ENCODE results near the gene LIMS1. TPM values are rescaled to one million over a fixed set of nuclear protein-coding genes. Genes with fewer than 3 reads are reported as not detected.
A peak's percentile ranks its signal among the peaks of the same experiment; 100 is the strongest.
"Not testable (repeated sequence)": the region's sequence is repeated elsewhere in the genome, so short reads cannot be mapped to it uniquely, and the experiment has no call there.

The LIMS1 gene
- total and polyA plus RNA-seq, 2 donors, result 45.1 to 94.1 TPM

- H3K36me3 ChIP-seq (ENCODE audit: insufficient read depth); H3K27ac ChIP-seq (ENCODE audit: low read depth); H3K4me3 ChIP-seq (ENCODE audit: low read depth, low read length); H3K4me1 ChIP-seq (ENCODE audit: insufficient read depth); DNase-seq (ENCODE audit: extremely low spot score): not testable (repeated sequence)
- WGBS, result 96% methylated on average over 8 of the region's 8 CpGs
These were observed 116.2 kb downstream of the LIMS1 start for GRCh38 chr2:108650465-108650864.

DNA sequence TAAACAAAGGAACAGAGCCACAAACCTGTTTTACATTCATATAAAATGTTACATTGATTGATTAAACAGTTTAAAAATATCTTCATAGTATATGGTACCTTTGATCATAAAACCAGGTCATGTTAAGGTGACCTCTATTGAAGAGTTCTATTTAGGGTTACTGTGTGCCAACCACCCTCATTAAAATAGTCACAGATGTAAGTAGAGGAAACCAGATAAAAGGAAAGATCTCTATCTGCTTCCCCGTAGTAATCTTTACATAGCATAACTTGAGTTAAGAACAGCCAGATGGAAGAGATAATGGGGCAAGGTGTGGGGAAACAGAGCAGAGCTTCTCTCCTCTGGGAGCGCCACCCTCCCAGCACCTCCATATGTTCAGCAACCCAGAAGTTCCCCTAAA lies 117.2 kb downstream of the LIMS1 start:
- H3K4me3 ChIP-seq (ENCODE audit: low read depth, low read length); DNase-seq (ENCODE audit: extremely low spot score); H3K27ac ChIP-seq (ENCODE audit: low read depth); H3K4me1 ChIP-seq (ENCODE audit: insufficient read depth); H3K36me3 ChIP-seq (ENCODE audit: insufficient read depth): not testable (repeated sequence)
- WGBS, result 43% methylated on average over 1 of the region's 2 CpGs

GRCh38 chr2:108652187-108652931 lies 118.1 kb downstream of the LIMS1 start:
- H3K4me1 ChIP-seq (ENCODE audit: insufficient read depth); H3K36me3 ChIP-seq (ENCODE audit: insufficient read depth); H3K27ac ChIP-seq (ENCODE audit: low read depth); H3K4me3 ChIP-seq (ENCODE audit: low read depth, low read length); DNase-seq (ENCODE audit: extremely low spot score): not testable (repeated sequence)
- 62% methylated on average over 7 of the region's 7 CpGs for WGBS

DNA sequence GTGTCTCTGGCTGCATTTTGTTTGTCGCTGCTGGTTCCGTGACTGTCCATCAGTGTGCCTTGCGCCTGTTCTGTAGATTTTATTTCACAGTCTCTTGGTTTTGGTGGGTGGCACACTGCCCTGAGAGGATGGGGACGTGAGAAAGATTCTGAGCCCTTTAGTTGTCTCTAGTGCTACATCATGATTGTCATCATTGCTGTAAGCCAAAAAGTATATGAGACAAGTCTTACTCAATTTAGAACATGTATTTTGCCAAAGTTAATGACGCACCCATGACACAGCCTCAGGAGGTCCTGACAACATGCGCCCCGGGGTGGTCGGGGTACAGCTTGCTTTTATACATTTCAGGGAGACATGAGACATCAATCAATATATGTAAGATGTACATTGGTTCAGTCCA lies 119.2 kb downstream of the LIMS1 start:
- WGBS, result 90% methylated on average over 3 of the region's 8 CpGs
- H3K27ac ChIP-seq (ENCODE audit: low read depth), result not testable (repeated sequence)

DNA sequence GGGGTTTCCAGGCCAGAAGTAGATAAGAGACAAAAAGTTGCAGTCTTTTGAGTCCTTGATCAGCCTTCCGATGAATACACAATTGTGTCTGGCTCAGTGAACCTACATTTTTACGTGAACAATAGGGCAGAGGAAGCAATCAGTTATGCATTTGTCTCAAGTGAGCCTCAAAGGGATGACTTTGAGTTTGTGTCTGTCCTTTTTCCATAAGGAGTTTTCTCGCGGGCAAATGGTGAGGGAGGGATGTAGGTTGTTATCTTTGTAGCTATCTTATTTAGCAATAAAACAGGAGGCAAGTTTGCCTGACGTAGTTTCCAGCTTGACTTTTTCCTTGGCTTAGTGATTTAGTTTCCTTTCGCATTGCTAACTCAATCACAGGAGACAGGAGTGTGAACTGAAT lies 119.6 kb downstream of the LIMS1 start:
- not testable (repeated sequence) for DNase-seq (ENCODE audit: extremely low spot score); H3K4me1 ChIP-seq (ENCODE audit: insufficient read depth); H3K36me3 ChIP-seq (ENCODE audit: insufficient read depth); H3K4me3 ChIP-seq (ENCODE audit: low read depth, low read length); H3K27ac ChIP-seq (ENCODE audit: low read depth)
- WGBS, result 22% methylated on average over 5 of the region's 6 CpGs

More for the DNA sequence above, 119.2 kb downstream of the LIMS1 start:
- not testable (repeated sequence) for DNase-seq (ENCODE audit: extremely low spot score); H3K4me3 ChIP-seq (ENCODE audit: low read depth, low read length); H3K4me1 ChIP-seq (ENCODE audit: insufficient read depth); H3K36me3 ChIP-seq (ENCODE audit: insufficient read depth)

DNA sequence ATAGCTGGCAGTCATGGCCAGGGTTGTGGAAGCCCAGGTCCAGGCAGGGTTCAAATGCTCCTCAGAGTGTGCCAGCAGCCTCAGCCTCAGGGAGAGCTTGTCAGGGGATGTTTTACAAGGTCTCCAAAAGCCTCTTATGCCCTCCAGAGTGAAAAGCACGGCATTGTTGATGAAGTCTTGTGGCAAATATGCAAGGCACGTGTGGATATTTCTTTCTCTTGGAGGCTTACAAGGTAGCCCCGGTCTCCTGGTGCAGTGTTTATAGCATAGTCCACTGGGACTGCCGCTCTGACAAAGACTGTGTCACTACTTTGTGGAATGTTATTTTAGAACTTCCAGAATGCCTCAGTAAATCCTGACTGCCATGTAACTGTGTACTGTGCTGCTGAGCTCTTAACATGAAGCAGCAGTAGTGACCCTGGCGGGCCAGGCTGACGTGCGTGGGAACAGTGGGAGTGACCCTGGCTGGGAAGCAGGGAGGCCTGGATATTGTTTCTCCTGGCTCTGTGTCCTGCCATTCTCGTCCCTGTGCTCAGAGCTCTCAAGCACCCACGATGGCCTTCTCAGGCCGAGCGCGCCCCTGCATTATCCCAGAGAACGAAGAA lies 120.4 kb downstream of the LIMS1 start:
- not testable (repeated sequence) for H3K4me3 ChIP-seq (ENCODE audit: low read depth, low read length); H3K4me1 ChIP-seq (ENCODE audit: insufficient read depth); DNase-seq (ENCODE audit: extremely low spot score); H3K36me3 ChIP-seq (ENCODE audit: insufficient read depth)
- H3K27ac ChIP-seq (ENCODE audit: low read depth), result peak overlapping the region; percentile 56
- WGBS, result 16% methylated on average over 10 of the region's 13 CpGs

- H3K36me3 ChIP-seq (ENCODE audit: insufficient read depth); H3K27ac ChIP-seq (ENCODE audit: low read depth); H3K4me1 ChIP-seq (ENCODE audit: insufficient read depth); DNase-seq (ENCODE audit: extremely low spot score); H3K4me3 ChIP-seq (ENCODE audit: low read depth, low read length): not testable (repeated sequence)
- no CpG with 5 or more reads among the region's 13 CpGs for WGBS
These were observed 121.0 kb downstream of the LIMS1 start for GRCh38 chr2:108655270-108655669.

DNA sequence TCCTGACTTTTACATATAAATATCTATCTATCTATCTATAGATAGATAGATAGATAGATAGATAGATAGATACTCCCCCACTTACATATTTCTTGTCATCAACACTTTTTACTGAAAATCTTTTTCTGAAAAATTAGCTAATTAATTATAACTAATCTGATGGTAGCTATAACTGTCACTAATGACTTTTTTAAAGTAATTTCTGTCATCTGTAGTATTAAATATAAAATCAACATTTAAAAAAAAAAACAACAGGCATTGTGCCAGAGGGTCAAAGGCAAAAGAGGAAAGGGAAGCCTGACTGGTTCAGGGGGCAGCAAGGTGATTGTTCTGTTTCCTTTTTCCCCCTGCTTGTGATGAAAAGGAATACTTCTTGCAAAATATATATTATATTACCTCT lies 122.0 kb downstream of the LIMS1 start:
- not testable (repeated sequence) for H3K27ac ChIP-seq (ENCODE audit: low read depth); H3K4me1 ChIP-seq (ENCODE audit: insufficient read depth); DNase-seq (ENCODE audit: extremely low spot score); H3K36me3 ChIP-seq (ENCODE audit: insufficient read depth); H3K4me3 ChIP-seq (ENCODE audit: low read depth, low read length)

- not testable (repeated sequence) for H3K36me3 ChIP-seq (ENCODE audit: insufficient read depth); DNase-seq (ENCODE audit: extremely low spot score); H3K27ac ChIP-seq (ENCODE audit: low read depth); H3K4me3 ChIP-seq (ENCODE audit: low read depth, low read length); H3K4me1 ChIP-seq (ENCODE audit: insufficient read depth)
- 87% methylated on average over 4 of the region's 4 CpGs for WGBS
These were observed 123.2 kb downstream of the LIMS1 start for GRCh38 chr2:108657517-108657916.

DNA sequence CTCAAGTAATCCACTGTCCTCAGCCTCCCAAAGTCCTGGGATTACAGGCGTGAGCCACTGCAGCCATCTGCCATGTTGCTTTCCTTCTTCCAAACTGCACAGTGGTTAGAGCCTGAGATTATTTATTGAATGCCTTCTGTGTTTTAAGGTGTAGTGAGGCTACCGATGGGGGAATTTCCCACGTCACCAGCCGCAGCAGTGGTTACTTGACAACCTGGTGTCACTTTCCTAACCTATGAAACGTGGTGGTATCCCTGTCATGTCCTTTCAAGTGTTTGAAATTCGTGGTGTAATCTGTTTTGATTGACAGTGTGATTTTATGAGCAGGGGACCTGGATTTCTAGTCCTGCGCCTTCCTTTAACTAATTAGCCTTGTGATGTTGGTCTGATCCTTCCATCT lies 124.3 kb downstream of the LIMS1 start:
- H3K27ac ChIP-seq (ENCODE audit: low read depth); H3K4me3 ChIP-seq (ENCODE audit: low read depth, low read length); DNase-seq (ENCODE audit: extremely low spot score); H3K4me1 ChIP-seq (ENCODE audit: insufficient read depth); H3K36me3 ChIP-seq (ENCODE audit: insufficient read depth): not testable (repeated sequence)
- WGBS, result 86% methylated on average over 6 of the region's 7 CpGs

- not testable (repeated sequence) for H3K4me1 ChIP-seq (ENCODE audit: insufficient read depth); H3K36me3 ChIP-seq (ENCODE audit: insufficient read depth); H3K4me3 ChIP-seq (ENCODE audit: low read depth, low read length); DNase-seq (ENCODE audit: extremely low spot score)
- 67% methylated on average over 4 of the region's 4 CpGs for WGBS
- peak overlapping the region; percentile 0 for H3K27ac ChIP-seq (ENCODE audit: low read depth)
These were observed 127.2 kb downstream of the LIMS1 start for GRCh38 chr2:108661493-108661892.

- not testable (repeated sequence) for H3K4me1 ChIP-seq (ENCODE audit: insufficient read depth); H3K4me3 ChIP-seq (ENCODE audit: low read depth, low read length); H3K27ac ChIP-seq (ENCODE audit: low read depth); H3K36me3 ChIP-seq (ENCODE audit: insufficient read depth); DNase-seq (ENCODE audit: extremely low spot score)
- WGBS, result 11% methylated on average over 5 of the region's 5 CpGs
These were observed 127.9 kb downstream of the LIMS1 start for GRCh38 chr2:108662207-108662612.

DNA sequence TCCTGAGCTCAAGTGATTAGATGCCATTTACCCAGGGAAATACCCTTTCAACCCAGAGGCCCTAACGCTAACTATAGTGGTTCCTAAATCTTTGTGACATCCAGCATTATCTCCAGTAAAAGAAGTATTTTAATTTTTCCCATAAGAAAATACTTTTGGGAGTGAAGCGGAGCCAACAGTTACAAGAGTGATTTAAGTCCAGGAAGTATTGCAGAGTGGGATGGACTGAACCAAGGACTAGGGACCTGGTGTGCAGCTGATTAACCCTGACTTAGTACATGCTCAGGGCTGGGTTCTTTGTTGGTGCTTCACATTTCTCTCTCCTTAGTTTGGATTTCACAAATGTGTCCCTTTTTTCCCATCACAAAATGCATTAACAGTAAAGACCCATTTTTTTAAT lies 129.1 kb downstream of the LIMS1 start:
- H3K27ac ChIP-seq (ENCODE audit: low read depth); H3K4me3 ChIP-seq (ENCODE audit: low read depth, low read length); H3K4me1 ChIP-seq (ENCODE audit: insufficient read depth); H3K36me3 ChIP-seq (ENCODE audit: insufficient read depth); DNase-seq (ENCODE audit: extremely low spot score): not testable (repeated sequence)
- 87% methylated on average over 2 of the region's 2 CpGs for WGBS

- not testable (repeated sequence) for H3K36me3 ChIP-seq (ENCODE audit: insufficient read depth); H3K4me3 ChIP-seq (ENCODE audit: low read depth, low read length); H3K4me1 ChIP-seq (ENCODE audit: insufficient read depth); H3K27ac ChIP-seq (ENCODE audit: low read depth); DNase-seq (ENCODE audit: extremely low spot score)
- WGBS, result 71% methylated on average over 3 of the region's 3 CpGs
These were observed 129.8 kb downstream of the LIMS1 start for GRCh38 chr2:108664089-108664488.

All from urinary bladder (tissue), 4 donors.